ENCODE measurements around the gene RHOH.

Gene RHOH

DNA sequence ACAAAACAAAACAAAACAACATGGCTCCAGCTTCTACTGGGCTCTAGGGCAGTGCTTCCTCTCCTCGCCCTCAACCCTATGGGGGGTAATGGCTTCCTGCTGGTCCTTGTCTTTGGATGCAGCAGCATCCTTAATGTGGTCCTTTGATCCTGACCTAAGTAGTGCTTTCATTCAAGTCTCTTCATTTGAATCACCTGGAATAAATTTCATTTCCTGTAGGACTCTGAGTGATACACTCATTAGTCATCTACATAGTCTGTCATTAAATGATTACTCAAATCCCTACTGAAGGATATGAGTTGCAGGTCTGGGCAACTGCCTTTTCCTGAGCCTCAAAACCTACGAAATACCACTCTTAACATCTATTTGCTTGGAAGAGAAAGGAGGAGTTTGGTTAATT lies 54.5 kb downstream of the RHOH start:
- Histone ChIP-seq H3K27me3 (ENCODE audit: insufficient read depth, low read length) (no peaks in the 10 kb centered on the region), H3K4ac (ENCODE audit: low read depth, low read length) (no peak overlapping the region), H2AFZ (ENCODE audit: insufficient read depth, low read length, poor library complexity) (no peak overlapping the region), H2BK12ac (ENCODE audit: low read length) (no peak overlapping the region), H2BK5ac (ENCODE audit: low read depth, low read length, poor library complexity) (no peak overlapping the region), H2BK120ac (ENCODE audit: insufficient read depth, low read length, poor library complexity) (no peak overlapping the region), H3K4me2 (ENCODE audit: low read length) (no peak overlapping the region), H3K79me1 (ENCODE audit: low read length) (peaks cover 6% of the 10 kb centered on the region), H3K18ac (ENCODE audit: low read length) (no peak overlapping the region), H4K12ac (ENCODE audit: low read depth, low read length) (no peak overlapping the region), H4K91ac (ENCODE audit: low read depth, low read length) (no peak overlapping the region), H3K4me3 (ENCODE audit: low read depth, low read length) (no peak overlapping the region), H3K14ac (ENCODE audit: low read length) (no peak overlapping the region), H3K23ac (ENCODE audit: low read length) (no peak overlapping the region), H2AK5ac (ENCODE audit: low read length) (no peak overlapping the region), H3K9me3 (ENCODE audit: insufficient read depth, low read depth, low read length) (peaks cover 2% of the 10 kb centered on the region), H3K79me2 (ENCODE audit: control insufficient read depth, insufficient read depth, low read length, poor library complexity) (peaks cover 1% of the 10 kb centered on the region), H3K27ac (ENCODE audit: low read depth, low read length) (no peak overlapping the region), H4K8ac (ENCODE audit: low read depth, low read length) (no peak overlapping the region), H3K9ac (ENCODE audit: low read length) (no peak overlapping the region), H3K36me3 (ENCODE audit: control insufficient read depth in 1 of 2, insufficient read depth in 2 of 2, low read length in 2 of 2) (no peaks in the 10 kb centered on the region), H3K4me1 (ENCODE audit: control insufficient read depth in 1 of 2, insufficient read depth in 2 of 2, low read length in 2 of 2) (peaks cover 9 to 16% of the 10 kb centered on the region in 2 experiments)
- WGBS (ENCODE audit: extremely low coverage, insufficient coverage, insufficient read length), result no CpG with 5 or more reads among the region's 2 CpGs
- no peak for DNase-seq

DNA sequence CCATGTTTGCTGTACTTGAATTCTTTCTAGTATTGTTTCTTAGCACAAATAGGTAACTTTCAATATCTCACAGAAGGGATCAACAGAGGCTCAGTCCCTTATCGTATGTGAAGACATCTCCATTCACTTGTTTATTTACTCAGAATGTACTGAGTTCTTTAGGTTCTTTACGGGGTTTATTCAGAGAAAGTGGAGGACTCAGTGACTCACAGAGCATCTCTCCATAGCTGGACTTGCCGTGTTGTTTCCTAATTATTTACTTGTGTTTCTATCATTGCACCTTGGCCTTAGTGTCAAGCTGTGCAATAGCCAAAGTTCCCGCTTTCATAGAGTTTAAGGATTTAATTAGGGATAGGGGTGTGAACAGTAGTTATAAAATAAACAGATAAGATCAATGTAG lies 57.1 kb downstream of the RHOH start:
- Histone ChIP-seq H4K91ac (ENCODE audit: low read depth, low read length) (no peak overlapping the region), H3K4me2 (ENCODE audit: low read length) (no peak overlapping the region), H4K8ac (ENCODE audit: low read depth, low read length) (no peak overlapping the region), H3K36me3 (ENCODE audit: control insufficient read depth in 1 of 2, insufficient read depth in 2 of 2, low read length in 2 of 2) (no peaks in the 10 kb centered on the region), H3K4me3 (ENCODE audit: low read depth, low read length) (no peak overlapping the region), H2BK12ac (ENCODE audit: low read length) (no peak overlapping the region), H2AK5ac (ENCODE audit: low read length) (no peak overlapping the region), H3K79me2 (ENCODE audit: control insufficient read depth, insufficient read depth, low read length, poor library complexity) (peaks cover 1% of the 10 kb centered on the region), H3K79me1 (ENCODE audit: low read length) (peaks cover 7% of the 10 kb centered on the region), H3K23ac (ENCODE audit: low read length) (no peak overlapping the region), H3K9me3 (ENCODE audit: insufficient read depth, low read depth, low read length) (peaks cover 2% of the 10 kb centered on the region), H3K18ac (ENCODE audit: low read length) (no peak overlapping the region), H3K27me3 (ENCODE audit: insufficient read depth, low read length) (no peaks in the 10 kb centered on the region), H2AFZ (ENCODE audit: insufficient read depth, low read length, poor library complexity) (no peak overlapping the region), H2BK5ac (ENCODE audit: low read depth, low read length, poor library complexity) (no peak overlapping the region), H3K9ac (ENCODE audit: low read length) (no peak overlapping the region), H3K4me1 (ENCODE audit: control insufficient read depth in 1 of 2, insufficient read depth in 2 of 2, low read length in 2 of 2) (peaks cover 8 to 18% of the 10 kb centered on the region in 2 experiments), H3K4ac (ENCODE audit: low read depth, low read length) (no peak overlapping the region), H2BK120ac (ENCODE audit: insufficient read depth, low read length, poor library complexity) (no peak overlapping the region), H4K12ac (ENCODE audit: low read depth, low read length) (no peak overlapping the region), H3K27ac (ENCODE audit: low read depth, low read length) (no peak overlapping the region), H3K14ac (ENCODE audit: low read length) (no peak overlapping the region)
- no CpG with 5 or more reads among the region's 4 CpGs for WGBS (ENCODE audit: extremely low coverage, insufficient coverage, insufficient read length)
- DNase-seq, result no peak

DNA sequence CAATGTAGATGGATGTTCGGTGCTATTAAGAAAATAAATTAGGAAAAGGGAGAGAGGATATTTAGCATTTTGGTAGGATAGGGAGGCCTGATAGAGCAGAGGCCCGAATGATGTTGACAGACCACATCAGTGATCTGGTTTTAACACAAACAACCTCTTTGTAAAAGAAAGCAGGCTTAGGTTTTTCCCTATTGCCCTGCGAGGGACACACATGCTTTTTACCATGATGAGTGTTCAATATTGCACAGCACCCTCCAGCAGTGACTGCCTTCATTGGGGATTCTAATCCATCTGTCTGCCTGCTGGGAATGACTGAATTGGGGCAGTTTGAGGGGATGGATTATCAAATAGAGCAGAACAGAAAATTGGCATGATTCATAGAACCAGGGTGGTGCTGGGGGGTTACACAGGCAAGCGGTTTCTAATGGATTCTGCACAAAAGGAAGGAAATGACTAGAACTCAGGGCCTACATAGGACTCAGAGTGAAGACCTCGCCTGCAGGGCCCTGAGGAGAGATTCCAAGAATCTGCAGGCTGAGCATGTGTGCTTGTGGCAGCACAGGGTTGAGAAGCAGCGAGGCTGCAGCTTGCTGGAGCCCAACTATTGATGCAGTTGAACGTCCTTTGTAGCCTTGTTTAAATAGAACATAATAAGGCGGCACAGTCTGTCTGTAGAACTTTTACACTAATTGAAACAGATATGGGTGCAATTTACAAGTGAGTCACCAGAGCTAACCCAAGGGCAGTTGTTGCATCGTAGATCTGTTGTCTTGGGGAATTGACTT lies 58.0 kb downstream of the RHOH start:
- Histone ChIP-seq H4K12ac (ENCODE audit: low read depth, low read length) (peak overlapping the region; percentile 23), H3K4me1 (ENCODE audit: control insufficient read depth in 1 of 2, insufficient read depth in 2 of 2, low read length in 2 of 2) (peaks cover 8 to 18% of the 10 kb centered on the region in 2 experiments), H3K4me3 (ENCODE audit: low read depth, low read length) (no peak overlapping the region), H2AFZ (ENCODE audit: insufficient read depth, low read length, poor library complexity) (peak overlapping the region; percentile 56), H3K9me3 (ENCODE audit: insufficient read depth, low read depth, low read length) (peaks cover 2% of the 10 kb centered on the region), H3K36me3 (ENCODE audit: control insufficient read depth in 1 of 2, insufficient read depth in 2 of 2, low read length in 2 of 2) (no peaks in the 10 kb centered on the region), H2BK120ac (ENCODE audit: insufficient read depth, low read length, poor library complexity) (peak overlapping the region; percentile 88), H3K79me2 (ENCODE audit: control insufficient read depth, insufficient read depth, low read length, poor library complexity) (peaks cover 1% of the 10 kb centered on the region), H3K4me2 (ENCODE audit: low read length) (no peak overlapping the region), H2AK5ac (ENCODE audit: low read length) (no peak overlapping the region), H3K4ac (ENCODE audit: low read depth, low read length) (no peak overlapping the region), H4K8ac (ENCODE audit: low read depth, low read length) (peak overlapping the region; percentile 11), H2BK12ac (ENCODE audit: low read length) (peak overlapping the region; percentile 45), H3K14ac (ENCODE audit: low read length) (no peak overlapping the region), H2BK5ac (ENCODE audit: low read depth, low read length, poor library complexity) (peak overlapping the region; percentile 57), H3K27me3 (ENCODE audit: insufficient read depth, low read length) (no peaks in the 10 kb centered on the region), H3K9ac (ENCODE audit: low read length) (no peak overlapping the region), H3K18ac (ENCODE audit: low read length) (no peak overlapping the region), H3K27ac (ENCODE audit: low read depth, low read length) (peak overlapping the region; percentile 85), H3K79me1 (ENCODE audit: low read length) (peaks cover 7% of the 10 kb centered on the region), H3K23ac (ENCODE audit: low read length) (no peak overlapping the region), H4K91ac (ENCODE audit: low read depth, low read length) (peak overlapping the region; percentile 35)
- peak; percentile 70 to 72 for DNase-seq
- 100% methylated on average over 1 of the region's 9 CpGs for WGBS (ENCODE audit: extremely low coverage, insufficient coverage, insufficient read length)

DNA sequence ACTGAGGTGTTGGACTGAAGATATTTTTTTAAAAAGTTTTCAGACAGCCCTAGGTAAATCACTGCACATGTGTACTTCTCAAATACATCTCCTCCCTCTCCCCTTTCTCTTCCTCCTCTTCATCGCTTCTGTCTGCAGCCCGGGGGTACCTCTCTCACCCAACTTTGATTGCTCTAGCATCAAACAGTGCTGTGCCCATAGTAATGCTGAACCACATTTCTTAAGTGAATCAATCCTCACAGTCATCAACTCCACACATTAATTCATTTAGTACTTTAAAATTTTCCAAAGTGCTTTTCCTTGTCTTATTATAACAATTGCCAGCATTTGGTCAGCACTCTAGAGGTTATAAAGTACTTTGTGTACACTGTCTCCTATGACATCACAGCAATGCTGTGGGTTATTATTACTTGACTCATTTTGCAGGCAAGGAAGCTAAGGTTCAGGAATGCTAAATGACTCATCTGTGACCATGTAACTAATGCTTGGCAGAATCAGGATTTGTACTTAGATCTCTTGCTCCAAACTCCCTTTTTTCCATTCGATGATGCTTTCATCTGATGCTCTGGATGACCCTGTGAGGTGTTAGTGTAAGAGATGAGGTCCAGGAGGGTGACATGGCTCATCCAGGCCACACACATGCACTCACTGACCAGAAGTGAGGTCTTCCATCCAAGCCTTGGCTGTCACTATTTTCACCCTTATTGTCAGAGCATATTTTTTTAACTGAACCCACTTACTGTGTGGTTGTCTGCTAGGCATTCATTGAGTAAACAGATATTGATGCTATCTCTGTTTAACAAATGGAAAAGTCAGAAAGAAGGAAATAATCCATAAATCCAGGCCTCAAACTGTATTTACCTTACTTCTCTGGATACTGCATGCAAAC lies 58.8 kb downstream of the RHOH start:
- no CpG with 5 or more reads among the region's 3 CpGs for WGBS (ENCODE audit: extremely low coverage, insufficient coverage, insufficient read length)
- H3K79me1 ChIP-seq (ENCODE audit: low read length), result peaks cover 7% of the 10 kb centered on the region
- peak overlapping the region; percentile 92 for H2BK5ac ChIP-seq (ENCODE audit: low read depth, low read length, poor library complexity)

More for the DNA sequence above, 58.8 kb downstream of the RHOH start:
- H2BK120ac ChIP-seq (ENCODE audit: insufficient read depth, low read length, poor library complexity), result peak overlapping the region; percentile 88
- no peak overlapping the region for H3K4me3 ChIP-seq (ENCODE audit: low read depth, low read length)
- no peak overlapping the region for H3K9ac ChIP-seq (ENCODE audit: low read length)
- H4K8ac ChIP-seq (ENCODE audit: low read depth, low read length), result peak overlapping the region; percentile 71
- H3K27me3 ChIP-seq (ENCODE audit: insufficient read depth, low read length), result no peaks in the 10 kb centered on the region
- H3K36me3 ChIP-seq (ENCODE audit: control insufficient read depth in 1 of 2, insufficient read depth in 2 of 2, low read length in 2 of 2), result no peaks in the 10 kb centered on the region
- peak; percentile 55 to 94 for DNase-seq
- no peak overlapping the region for H3K18ac ChIP-seq (ENCODE audit: low read length)
- no peak overlapping the region for H3K4ac ChIP-seq (ENCODE audit: low read depth, low read length)
- no peak overlapping the region for H3K23ac ChIP-seq (ENCODE audit: low read length)
- H3K14ac ChIP-seq (ENCODE audit: low read length), result peak overlapping the region; percentile 89
- peak overlapping the region; percentile 85 for H3K27ac ChIP-seq (ENCODE audit: low read depth, low read length)
- H3K79me2 ChIP-seq (ENCODE audit: control insufficient read depth, insufficient read depth, low read length, poor library complexity), result peaks cover 1% of the 10 kb centered on the region
- H4K91ac ChIP-seq (ENCODE audit: low read depth, low read length), result peak overlapping the region; percentile 91
- peak overlapping the region; percentile 97 for H2BK12ac ChIP-seq (ENCODE audit: low read length)
- peak overlapping the region; percentile 94 for H2AK5ac ChIP-seq (ENCODE audit: low read length)
- peaks cover under 1% of the 10 kb centered on the region for H3K9me3 ChIP-seq (ENCODE audit: insufficient read depth, low read depth, low read length)
- no peak overlapping the region for H2AFZ ChIP-seq (ENCODE audit: insufficient read depth, low read length, poor library complexity)
- H3K4me1 ChIP-seq (ENCODE audit: control insufficient read depth in 1 of 2, insufficient read depth in 2 of 2, low read length in 2 of 2), result peaks cover 8 to 18% of the 10 kb centered on the region in 2 experiments
- H3K4me2 ChIP-seq (ENCODE audit: low read length), result peak overlapping the region; percentile 34
- no peak overlapping the region for H4K12ac ChIP-seq (ENCODE audit: low read depth, low read length)

Measured in trophoblast cell (in vitro differentiated cells and primary cell).